T47D (cell line): ENCODE data around the gene MALRD1.

Source experiments
- DNase-seq, 2 experiments: peaks; one replicate each; pipeline versions ENCODE4 v3.0.0 to v3.0.0-alpha.2; 2011 to 2012; ENCODE audit warnings: low read depth in 1 of 2, low spot score in 1 of 2
- JUND ChIP-seq: IDR thresholded peaks from 2 replicates; pipeline ENCODE4 v1.6.1; 2012; ENCODE audit warnings: low read depth
- in situ Hi-C: cut with HindIII; loops from 2 replicates; pipeline ENCODE4 v1.10.0; 2016; ENCODE audit warnings: low sequenced_read_pairs, low pct_unique_long_range_greater_than_20kb

Gene MALRD1

DNA sequence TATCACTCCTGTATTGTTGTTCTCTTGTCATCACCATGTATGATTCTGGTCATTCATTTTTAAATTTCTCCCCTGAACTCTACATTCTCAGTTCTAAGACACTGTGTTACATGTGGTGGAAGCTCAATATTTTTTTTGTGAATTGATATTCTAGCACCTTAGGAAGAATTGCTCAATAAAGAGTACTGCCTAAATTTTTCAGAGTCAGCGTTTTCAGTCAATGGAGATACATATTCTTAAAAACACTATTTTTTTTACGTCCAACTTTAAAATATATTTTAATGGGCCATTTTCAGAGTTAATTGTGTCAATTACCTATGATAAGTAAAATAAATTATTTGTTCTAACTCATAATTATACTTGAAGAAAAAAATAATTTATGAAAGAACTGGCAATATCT lies 557.2 kb downstream of the MALRD1 start:
- DNase-seq, result no peak
- TF ChIP-seq JUND, result no peak
- in situ Hi-C loops, result no loop called here

GRCh38 chr10:19606968-19607367 lies 558.4 kb downstream of the MALRD1 start:
- no peak for DNase-seq
- in situ Hi-C loops, result no loop called here
- no peak for TF ChIP-seq JUND

DNA sequence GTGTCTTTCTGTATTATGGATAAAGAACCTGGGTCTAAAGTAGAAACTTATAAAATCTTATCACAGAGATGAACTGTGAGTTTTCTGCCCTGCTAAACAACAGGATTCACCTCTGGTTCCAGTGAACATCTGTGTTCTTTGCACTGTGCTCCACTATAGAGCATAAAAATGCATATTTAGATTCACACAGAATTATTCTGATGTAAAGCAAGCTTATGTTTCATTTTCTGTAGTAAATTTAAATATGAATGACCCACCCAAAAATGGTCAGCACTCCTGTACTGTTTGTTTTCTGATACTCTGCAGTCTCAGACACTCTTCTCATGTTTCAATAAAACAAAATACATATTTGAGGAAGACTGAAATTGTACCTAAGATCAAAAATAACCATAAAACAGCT lies 563.2 kb downstream of the MALRD1 start:
- no peak for DNase-seq
- no peak for TF ChIP-seq JUND
- in situ Hi-C loops, result no loop called here

DNA sequence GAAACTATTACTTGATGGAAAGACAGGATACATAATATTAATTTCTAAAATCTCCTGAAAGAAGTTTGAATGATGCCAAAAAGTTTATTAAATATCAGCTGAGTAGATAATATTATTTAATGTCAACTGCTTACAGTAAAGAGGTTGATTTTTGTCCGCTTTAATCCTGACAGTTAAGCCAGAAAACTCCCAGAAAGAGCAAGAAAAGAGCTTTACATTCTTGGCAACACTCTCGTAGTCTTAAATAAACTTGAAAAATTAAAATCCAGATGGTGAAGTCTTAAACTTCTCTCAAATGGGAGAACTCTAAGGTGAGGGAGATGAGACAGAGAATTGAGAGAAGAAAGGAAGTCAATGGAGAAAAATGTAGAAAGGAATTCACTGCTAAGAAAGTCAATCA lies 568.4 kb downstream of the MALRD1 start:
- no peak for TF ChIP-seq JUND
- in situ Hi-C loops, result no loop called here
- no peak for DNase-seq

- TF ChIP-seq JUND, result no peak
- in situ Hi-C loops, result no loop called here
- no peak for DNase-seq
Observed at GRCh38 chr10:19620811-19621210, 572.2 kb downstream of the MALRD1 start.

DNA sequence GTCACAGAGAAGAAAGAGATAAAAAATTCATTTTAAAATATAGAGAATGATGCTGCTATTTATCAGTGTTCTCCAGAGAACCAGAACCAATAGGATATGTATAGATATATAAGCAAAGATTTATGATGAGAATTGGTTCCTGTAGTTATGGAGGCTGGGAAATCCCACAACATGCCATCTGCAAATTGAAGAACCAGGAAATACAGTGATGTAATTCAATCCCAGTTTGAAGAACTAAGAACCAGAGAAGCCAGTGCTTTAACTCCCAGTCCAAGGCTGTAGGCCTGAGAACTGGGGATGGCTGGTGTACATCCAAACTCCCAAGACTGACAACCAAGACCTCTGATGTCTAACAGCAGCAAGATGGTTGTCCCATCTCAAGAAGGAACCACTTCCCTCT lies 574.7 kb downstream of the MALRD1 start:
- DNase-seq, result no peak
- in situ Hi-C loops, result no loop called here

DNA sequence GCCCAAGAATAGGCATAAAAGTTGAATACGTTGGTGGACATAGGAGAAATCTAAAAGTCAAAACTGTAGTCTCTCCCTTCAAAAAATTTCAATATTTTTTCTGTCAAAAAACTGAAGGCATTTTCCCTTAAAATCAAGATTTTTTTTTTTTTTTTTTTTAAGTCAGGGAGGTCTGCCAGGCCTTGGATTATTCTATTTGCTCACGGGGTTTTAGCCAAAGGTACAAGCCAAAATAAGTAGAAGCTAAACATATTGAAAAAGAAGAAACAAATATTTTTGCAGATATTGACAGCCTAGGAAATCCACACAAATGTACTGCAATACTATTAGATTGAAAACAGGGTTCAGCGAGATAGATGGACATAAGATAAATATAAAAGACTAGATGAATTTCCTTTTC lies 577.6 kb downstream of the MALRD1 start:
- no peak for TF ChIP-seq JUND
- no peak for DNase-seq
- in situ Hi-C loops, result no loop called here

More for the DNA sequence above, 574.7 kb downstream of the MALRD1 start:
- no peak for TF ChIP-seq JUND

- TF ChIP-seq JUND, result no peak
- in situ Hi-C loops, result no loop called here
- DNase-seq, result no peak
Observed at GRCh38 chr10:19628767-19629560, 580.4 kb downstream of the MALRD1 start.

- in situ Hi-C loops, result no loop called here
- DNase-seq, result no peak
- no peak for TF ChIP-seq JUND
Observed at GRCh38 chr10:19629567-19629966, 581.0 kb downstream of the MALRD1 start.

DNA sequence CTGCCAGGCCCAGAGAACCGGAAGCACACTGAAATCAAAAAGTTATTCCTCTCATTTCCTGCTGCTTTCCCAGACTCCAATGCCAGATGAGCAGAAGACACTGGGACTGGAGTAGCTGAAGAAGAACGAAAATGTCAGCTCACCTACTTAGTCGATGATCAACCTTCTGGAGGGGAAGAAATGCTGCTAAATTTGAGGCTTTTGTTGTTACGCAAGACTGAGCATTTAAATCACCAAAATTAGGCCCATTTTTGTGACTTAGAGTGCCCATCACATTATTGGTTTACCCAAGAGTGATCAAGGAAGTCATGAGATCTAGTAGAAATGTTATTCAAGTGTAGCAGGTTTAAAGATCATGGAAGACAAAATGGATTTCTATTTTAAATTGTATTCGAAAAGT lies 585.6 kb downstream of the MALRD1 start:
- DNase-seq, result no peak
- in situ Hi-C loops, result no loop called here
- no peak for TF ChIP-seq JUND

GRCh38 chr10:19638182-19638895 lies 589.7 kb downstream of the MALRD1 start:
- DNase-seq, result no peak
- no peak for TF ChIP-seq JUND
- in situ Hi-C loops, result no loop called here

DNA sequence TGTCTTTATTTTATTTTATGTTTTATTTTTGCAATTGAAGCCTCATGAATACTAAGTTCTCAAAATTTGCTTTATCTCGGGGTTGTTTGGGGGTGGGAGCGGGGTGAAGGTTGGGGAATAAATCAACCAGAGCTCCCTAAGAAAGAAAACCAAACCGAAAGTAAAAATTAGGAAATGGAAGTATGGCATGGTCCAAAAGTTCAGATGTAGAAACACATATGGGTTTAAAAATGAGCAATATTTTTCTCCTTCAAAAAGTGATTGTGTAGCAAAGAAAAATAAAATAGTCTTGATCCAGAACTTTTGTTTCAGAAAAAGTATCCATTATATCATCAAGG lies 590.3 kb downstream of the MALRD1 start:
- DNase-seq, result no peak
- in situ Hi-C loops, result no loop called here
- TF ChIP-seq JUND, result no peak

DNA sequence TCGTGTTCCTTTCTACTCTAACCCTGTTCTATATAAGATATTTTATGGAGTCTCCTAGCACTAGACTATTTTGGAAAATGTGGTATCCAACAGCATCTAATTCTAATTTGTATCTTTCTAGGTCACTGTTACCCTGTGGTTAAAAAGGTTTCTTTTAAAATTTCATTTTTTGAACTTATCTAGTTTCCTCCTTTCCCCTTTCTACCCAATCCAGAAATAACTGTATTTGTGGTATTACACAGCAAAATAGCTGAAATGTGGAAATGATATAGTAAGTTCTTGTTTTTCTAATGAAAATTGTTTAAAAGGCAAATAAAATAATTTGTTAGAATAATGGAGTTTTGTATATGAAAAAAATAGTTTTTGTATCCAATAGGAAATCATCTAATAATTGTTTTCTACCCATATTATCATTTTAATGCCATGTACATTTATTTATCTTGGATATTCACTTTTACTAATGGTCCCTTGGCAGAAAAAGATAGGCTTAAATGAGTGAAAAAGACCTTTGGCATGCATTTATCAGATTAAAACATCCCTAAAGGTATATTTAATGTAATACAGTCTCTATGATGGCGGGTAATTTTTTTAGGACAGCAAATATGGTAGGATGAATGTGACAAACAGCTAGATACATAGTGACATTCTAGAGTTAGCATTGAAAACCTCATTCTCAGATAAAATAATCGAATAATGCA lies 592.1 kb downstream of the MALRD1 start:
- in situ Hi-C loops, result no loop called here

More for the DNA sequence above, 592.1 kb downstream of the MALRD1 start:
- no peak for DNase-seq
- no peak for TF ChIP-seq JUND
